ENCODE measurements around the gene HIVEP1.

HIVEP1 gene

GRCh38 chr6:12012558-12013306, 620 bp downstream of the HIVEP1 start:
- Histone ChIP-seq H2BK120ac (ENCODE audit: low read depth, low read length) (peak overlapping the region; percentile 56), H2BK5ac (ENCODE audit: low read length) (peak overlapping the region; percentile 99), H2AFZ (ENCODE audit: low read length) (peak overlapping the region; percentile 87), H2BK12ac (ENCODE audit: low read length) (no peak overlapping the region), H3K36me3 (replicated peaks in 1 of 2; ENCODE audit: control insufficient read depth in 2 of 2, insufficient read depth in 2 of 2, low read length in 2 of 2) (peaks cover 8 to 32% of the 10 kb centered on the region in 2 donors), H3K4me3 (ENCODE audit: low read length in 2 of 2) (peak overlapping the region; percentile 57 to 99), H2AK5ac (ENCODE audit: low read depth, low read length) (peak overlapping the region; percentile 96), H3K4me2 (ENCODE audit: insufficient read depth, low read length, poor library complexity, severe bottlenecking) (peak overlapping the region; percentile 80), H3K4ac (ENCODE audit: low read length) (peak overlapping the region; percentile 84), H3K27me3 (ENCODE audit: control insufficient read depth in 3 of 3, insufficient read depth in 3 of 3, low read depth in 1 of 3, low read length in 3 of 3) (no peaks in the 10 kb centered on the region), H3K9ac (ENCODE audit: low read depth, low read length, poor library complexity) (peak overlapping the region; percentile 98), H3K4me1 (ENCODE audit: control insufficient read depth in 2 of 2, insufficient read depth in 1 of 2, low read depth in 1 of 2, low read length in 2 of 2) (peaks cover 6 to 17% of the 10 kb centered on the region in 2 donors), H3K27ac (replicated peaks; ENCODE audit: low read length) (peak overlapping the region; percentile 97), H3K9me3 (replicated peaks in 1 of 2; ENCODE audit: control insufficient read depth in 2 of 2, insufficient read depth in 1 of 2, low read depth in 1 of 2, low read length in 2 of 2) (peaks cover 4 to 13% of the 10 kb centered on the region in 2 donors), H3K18ac (ENCODE audit: low read length) (peak overlapping the region; percentile 99), H3K14ac (ENCODE audit: low read length) (peak overlapping the region; percentile 87), H3K79me1 (ENCODE audit: low read depth, low read length) (peaks cover 3% of the 10 kb centered on the region), H2BK15ac (ENCODE audit: low read length) (peak overlapping the region; percentile 95), H4K8ac (ENCODE audit: low read depth, low read length) (no peak overlapping the region), H3K23ac (ENCODE audit: low read depth, low read length, poor library complexity) (peak overlapping the region; percentile 90), H4K91ac (ENCODE audit: low read depth, low read length, poor library complexity) (no peak overlapping the region)
- WGBS, 2 donors (ENCODE audit: extremely low coverage in 2 of 2, insufficient read length in 2 of 2, insufficient replicate concordance in 1 of 2): no CpG with 5 or more reads among the region's 60 CpGs
- peak; percentile 82 for DNase-seq (ENCODE audit: low spot score)

GRCh38 chr6:12013307-12013719, 1.2 kb downstream of the HIVEP1 start:
- H3K4ac ChIP-seq (ENCODE audit: low read length): no peak overlapping the region
- H2BK12ac ChIP-seq (ENCODE audit: low read length): no peak overlapping the region
- H2AK5ac ChIP-seq (ENCODE audit: low read depth, low read length): no peak overlapping the region
- peaks cover 3% of the 10 kb centered on the region for H3K79me1 ChIP-seq (ENCODE audit: low read depth, low read length)
- no peaks in the 10 kb centered on the region for H3K27me3 ChIP-seq (ENCODE audit: control insufficient read depth in 3 of 3, insufficient read depth in 3 of 3, low read depth in 1 of 3, low read length in 3 of 3)
- no peak overlapping the region for H3K23ac ChIP-seq (ENCODE audit: low read depth, low read length, poor library complexity)
- H3K9ac ChIP-seq (ENCODE audit: low read depth, low read length, poor library complexity): no peak overlapping the region
- no peak overlapping the region for H2BK15ac ChIP-seq (ENCODE audit: low read length)
- peaks cover 8 to 35% of the 10 kb centered on the region in 2 donors for H3K36me3 ChIP-seq (replicated peaks in 1 of 2; ENCODE audit: control insufficient read depth in 2 of 2, insufficient read depth in 2 of 2, low read length in 2 of 2)
- peak overlapping the region; percentile 87 for H2AFZ ChIP-seq (ENCODE audit: low read length)
- peak overlapping the region; percentile 57 to 99 for H3K4me3 ChIP-seq (ENCODE audit: low read length in 2 of 2)
- no peak overlapping the region for H2BK120ac ChIP-seq (ENCODE audit: low read depth, low read length)
- H3K27ac ChIP-seq (replicated peaks; ENCODE audit: low read length): peak overlapping the region; percentile 97
- no peak overlapping the region for H4K91ac ChIP-seq (ENCODE audit: low read depth, low read length, poor library complexity)
- DNase-seq (ENCODE audit: low spot score): no peak
- H3K9me3 ChIP-seq (replicated peaks in 1 of 2; ENCODE audit: control insufficient read depth in 2 of 2, insufficient read depth in 1 of 2, low read depth in 1 of 2, low read length in 2 of 2): peaks cover 4 to 13% of the 10 kb centered on the region in 2 donors
- no peak overlapping the region for H4K8ac ChIP-seq (ENCODE audit: low read depth, low read length)
- WGBS, 2 donors (ENCODE audit: extremely low coverage in 2 of 2, insufficient read length in 2 of 2, insufficient replicate concordance in 1 of 2): no CpG with 5 or more reads among the region's 13 CpGs
- peaks cover 4 to 11% of the 10 kb centered on the region in 2 donors for H3K4me1 ChIP-seq (ENCODE audit: control insufficient read depth in 2 of 2, insufficient read depth in 1 of 2, low read depth in 1 of 2, low read length in 2 of 2)
- no peak overlapping the region for H3K14ac ChIP-seq (ENCODE audit: low read length)
- H3K18ac ChIP-seq (ENCODE audit: low read length): no peak overlapping the region
- H3K4me2 ChIP-seq (ENCODE audit: insufficient read depth, low read length, poor library complexity, severe bottlenecking): peak overlapping the region; percentile 80
- peak overlapping the region; percentile 99 for H2BK5ac ChIP-seq (ENCODE audit: low read length)

- no peak for DNase-seq (ENCODE audit: low spot score)
- Histone ChIP-seq H3K4ac (ENCODE audit: low read length) (no peak overlapping the region), H2BK5ac (ENCODE audit: low read length) (no peak overlapping the region), H3K4me1 (ENCODE audit: control insufficient read depth in 2 of 2, insufficient read depth in 1 of 2, low read depth in 1 of 2, low read length in 2 of 2) (peaks cover 3 to 11% of the 10 kb centered on the region in 2 donors), H3K79me1 (ENCODE audit: low read depth, low read length) (peaks cover 3% of the 10 kb centered on the region), H3K27ac (replicated peaks; ENCODE audit: low read length) (no peak overlapping the region), H3K9me3 (replicated peaks in 1 of 2; ENCODE audit: control insufficient read depth in 2 of 2, insufficient read depth in 1 of 2, low read depth in 1 of 2, low read length in 2 of 2) (peaks cover 4 to 13% of the 10 kb centered on the region in 2 donors), H2BK120ac (ENCODE audit: low read depth, low read length) (no peak overlapping the region), H2BK12ac (ENCODE audit: low read length) (no peak overlapping the region), H3K4me3 (ENCODE audit: low read length in 2 of 2) (peak overlapping the region in 1 of 2 donors; percentile 57), H4K91ac (ENCODE audit: low read depth, low read length, poor library complexity) (no peak overlapping the region), H2AFZ (ENCODE audit: low read length) (no peak overlapping the region), H2AK5ac (ENCODE audit: low read depth, low read length) (no peak overlapping the region), H3K18ac (ENCODE audit: low read length) (no peak overlapping the region), H3K9ac (ENCODE audit: low read depth, low read length, poor library complexity) (no peak overlapping the region), H3K36me3 (replicated peaks in 1 of 2; ENCODE audit: control insufficient read depth in 2 of 2, insufficient read depth in 2 of 2, low read length in 2 of 2) (peaks cover 9 to 44% of the 10 kb centered on the region in 2 donors), H3K27me3 (ENCODE audit: control insufficient read depth in 3 of 3, insufficient read depth in 3 of 3, low read depth in 1 of 3, low read length in 3 of 3) (no peaks in the 10 kb centered on the region), H3K14ac (ENCODE audit: low read length) (no peak overlapping the region), H2BK15ac (ENCODE audit: low read length) (no peak overlapping the region), H4K8ac (ENCODE audit: low read depth, low read length) (no peak overlapping the region), H3K4me2 (ENCODE audit: insufficient read depth, low read length, poor library complexity, severe bottlenecking) (no peak overlapping the region), H3K23ac (ENCODE audit: low read depth, low read length, poor library complexity) (no peak overlapping the region)
- no CpG with 5 or more reads among the region's 8 CpGs for WGBS, 2 donors (ENCODE audit: extremely low coverage in 2 of 2, insufficient read length in 2 of 2, insufficient replicate concordance in 1 of 2)
Observed at GRCh38 chr6:12014027-12014872, 2.1 kb downstream of the HIVEP1 start.

GRCh38 chr6:12014873-12015149, 2.7 kb downstream of the HIVEP1 start:
- Histone ChIP-seq H2AFZ (ENCODE audit: low read length) (no peak overlapping the region), H3K27me3 (ENCODE audit: control insufficient read depth in 3 of 3, insufficient read depth in 3 of 3, low read depth in 1 of 3, low read length in 3 of 3) (no peaks in the 10 kb centered on the region), H2BK120ac (ENCODE audit: low read depth, low read length) (no peak overlapping the region), H2BK15ac (ENCODE audit: low read length) (no peak overlapping the region), H3K4ac (ENCODE audit: low read length) (no peak overlapping the region), H3K4me1 (ENCODE audit: control insufficient read depth in 2 of 2, insufficient read depth in 1 of 2, low read depth in 1 of 2, low read length in 2 of 2) (peaks cover 3 to 6% of the 10 kb centered on the region in 2 donors), H3K9ac (ENCODE audit: low read depth, low read length, poor library complexity) (no peak overlapping the region), H2AK5ac (ENCODE audit: low read depth, low read length) (no peak overlapping the region), H4K8ac (ENCODE audit: low read depth, low read length) (no peak overlapping the region), H3K4me3 (ENCODE audit: low read length in 2 of 2) (no peak overlapping the region), H3K18ac (ENCODE audit: low read length) (no peak overlapping the region), H3K23ac (ENCODE audit: low read depth, low read length, poor library complexity) (no peak overlapping the region), H3K79me1 (ENCODE audit: low read depth, low read length) (peaks cover 3% of the 10 kb centered on the region), H3K36me3 (replicated peaks in 1 of 2; ENCODE audit: control insufficient read depth in 2 of 2, insufficient read depth in 2 of 2, low read length in 2 of 2) (peaks cover 9 to 49% of the 10 kb centered on the region in 2 donors), H2BK12ac (ENCODE audit: low read length) (no peak overlapping the region), H3K4me2 (ENCODE audit: insufficient read depth, low read length, poor library complexity, severe bottlenecking) (no peak overlapping the region), H4K91ac (ENCODE audit: low read depth, low read length, poor library complexity) (no peak overlapping the region), H3K9me3 (replicated peaks in 1 of 2; ENCODE audit: control insufficient read depth in 2 of 2, insufficient read depth in 1 of 2, low read depth in 1 of 2, low read length in 2 of 2) (peaks cover 4 to 13% of the 10 kb centered on the region in 2 donors), H3K14ac (ENCODE audit: low read length) (no peak overlapping the region), H3K27ac (replicated peaks; ENCODE audit: low read length) (no peak overlapping the region), H2BK5ac (ENCODE audit: low read length) (no peak overlapping the region)
- no CpG with 5 or more reads among the region's 3 CpGs for WGBS, 2 donors (ENCODE audit: extremely low coverage in 2 of 2, insufficient read length in 2 of 2, insufficient replicate concordance in 1 of 2)
- DNase-seq (ENCODE audit: low spot score): no peak

All from neuronal stem cell (in vitro differentiated cells).